ENCODE results near the gene ZNF516.

ZNF516 gene

GRCh38 chr18:76425146-76426131 is 69.6 kb downstream of the ZNF516 start:
- DNase-seq (ENCODE audit: low read depth in 4 of 4, low spot score in 1 of 4): no peak

- DNase-seq (ENCODE audit: low read depth in 4 of 4, low spot score in 1 of 4): no peak
Measured at GRCh38 chr18:76422838-76423237, 72.2 kb downstream of the ZNF516 start.

DNA sequence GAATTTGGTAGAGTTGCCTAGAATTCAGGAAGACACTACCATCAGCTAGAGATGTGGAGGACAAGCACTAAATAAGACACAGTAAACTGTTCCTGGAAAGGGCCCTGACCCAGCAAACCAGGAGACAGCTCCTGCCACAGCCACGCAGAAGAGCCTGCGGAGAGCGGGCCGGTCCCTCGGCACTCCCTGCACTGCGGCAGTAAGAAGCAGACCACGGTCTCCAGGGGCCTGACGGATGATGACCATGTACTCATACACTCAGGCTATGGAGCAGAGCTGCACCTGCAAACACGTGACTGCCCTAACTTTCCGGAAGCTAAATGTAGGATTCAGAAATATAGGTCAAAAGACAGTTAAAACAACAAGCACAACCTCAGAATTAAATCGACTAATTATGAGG is 72.9 kb downstream of the ZNF516 start:
- DNase-seq (ENCODE audit: low read depth in 4 of 4, low spot score in 1 of 4): no peak

GRCh38 chr18:76421685-76422078 is 73.4 kb downstream of the ZNF516 start:
- DNase-seq (ENCODE audit: low read depth in 4 of 4, low spot score in 1 of 4): no peak

DNA sequence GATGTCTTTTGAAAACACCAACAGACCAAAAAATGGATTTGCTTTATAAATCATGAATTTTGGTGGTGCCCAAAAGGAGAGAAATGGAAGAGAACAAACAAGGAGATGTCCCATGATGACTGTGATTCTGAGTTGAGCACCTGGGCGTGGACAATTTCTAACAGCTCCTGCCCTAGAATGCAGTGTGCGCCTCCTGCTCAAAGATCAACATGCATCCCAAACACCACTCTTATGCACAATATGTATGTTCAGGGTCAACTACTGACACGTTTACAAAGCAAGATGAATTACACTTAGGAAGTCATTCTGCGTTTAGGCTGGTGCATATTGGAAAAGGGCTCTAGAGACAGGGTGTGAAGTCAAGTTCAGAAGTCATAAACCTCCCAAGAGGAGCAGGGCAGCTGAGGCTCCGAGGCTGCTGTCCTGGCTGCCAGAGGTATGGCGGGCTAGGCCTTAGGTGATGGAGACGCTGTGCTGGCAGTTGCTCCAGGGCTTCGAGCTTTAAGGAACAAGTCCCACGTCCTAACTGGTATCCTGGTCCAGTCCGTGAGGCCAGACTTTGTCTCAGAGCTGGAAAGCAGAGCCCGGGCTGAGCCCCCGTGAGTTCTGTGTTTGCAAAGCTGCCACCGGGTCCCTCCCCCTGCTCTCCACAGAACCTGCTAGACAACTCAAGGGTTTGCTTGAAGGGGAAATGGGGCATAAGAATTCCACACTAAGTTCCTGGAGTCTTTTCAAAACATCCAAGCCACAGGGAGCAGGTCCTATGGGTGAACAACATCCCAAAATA is 74.0 kb downstream of the ZNF516 start:
- DNase-seq (ENCODE audit: low read depth in 4 of 4, low spot score in 1 of 4): no peak

DNA sequence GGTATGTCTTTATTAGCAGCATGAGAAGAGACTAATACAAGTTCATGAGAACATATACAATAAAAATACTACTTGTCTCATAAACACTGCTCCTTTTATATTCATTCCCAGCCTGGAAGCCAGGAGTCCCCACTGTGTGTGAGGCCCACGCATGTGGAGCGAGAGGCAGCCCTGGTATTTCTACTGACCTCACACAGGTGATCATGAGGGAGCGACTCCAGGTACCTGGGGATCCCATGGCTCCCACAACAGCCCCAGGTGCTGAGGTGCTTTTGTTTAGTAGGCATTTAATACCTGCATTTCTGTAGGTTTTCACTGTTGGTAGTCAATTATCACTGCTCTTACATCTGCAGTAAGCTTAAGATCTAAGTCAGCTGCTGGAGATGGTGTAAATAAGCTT is 75.2 kb downstream of the ZNF516 start:
- no peak for DNase-seq (ENCODE audit: low read depth in 4 of 4, low spot score in 1 of 4)

DNA sequence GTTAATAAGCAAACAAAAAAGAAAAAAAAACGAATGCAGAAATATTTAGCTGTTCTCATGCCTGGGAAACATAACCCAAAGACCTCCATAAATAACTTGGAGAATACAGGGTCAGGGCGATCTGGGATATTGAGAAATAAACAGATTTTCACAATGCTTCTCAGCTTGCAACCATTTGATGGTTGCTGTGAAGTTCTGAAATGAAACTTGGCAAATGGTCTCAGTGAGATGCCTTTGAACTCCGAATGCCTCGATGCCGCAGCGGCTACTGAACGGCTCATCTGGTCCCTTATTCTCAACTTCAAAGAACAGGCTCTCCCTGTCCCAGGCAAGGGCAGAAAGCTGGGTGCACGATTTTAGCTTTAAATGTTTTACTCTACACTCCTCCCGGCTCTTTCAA is 78.1 kb downstream of the ZNF516 start:
- no peak for DNase-seq (ENCODE audit: low read depth in 4 of 4, low spot score in 1 of 4)

- DNase-seq (ENCODE audit: low read depth in 4 of 4, low spot score in 1 of 4): no peak
Measured at GRCh38 chr18:76414936-76415621, 80.0 kb downstream of the ZNF516 start.

- no peak for DNase-seq (ENCODE audit: low read depth in 4 of 4, low spot score in 1 of 4)
Measured at GRCh38 chr18:76412818-76413565, 82.0 kb downstream of the ZNF516 start.

- no peak for DNase-seq (ENCODE audit: low read depth in 4 of 4, low spot score in 1 of 4)
Measured at GRCh38 chr18:76412010-76412817, 82.8 kb downstream of the ZNF516 start.

- peak in 1 of 4 experiments; percentile 7 for DNase-seq (ENCODE audit: low read depth in 4 of 4, low spot score in 1 of 4)
Measured at GRCh38 chr18:76410660-76411417, 84.2 kb downstream of the ZNF516 start.

GRCh38 chr18:76410033-76410432 is 85.0 kb downstream of the ZNF516 start:
- DNase-seq (ENCODE audit: low read depth in 4 of 4, low spot score in 1 of 4): no peak

DNA sequence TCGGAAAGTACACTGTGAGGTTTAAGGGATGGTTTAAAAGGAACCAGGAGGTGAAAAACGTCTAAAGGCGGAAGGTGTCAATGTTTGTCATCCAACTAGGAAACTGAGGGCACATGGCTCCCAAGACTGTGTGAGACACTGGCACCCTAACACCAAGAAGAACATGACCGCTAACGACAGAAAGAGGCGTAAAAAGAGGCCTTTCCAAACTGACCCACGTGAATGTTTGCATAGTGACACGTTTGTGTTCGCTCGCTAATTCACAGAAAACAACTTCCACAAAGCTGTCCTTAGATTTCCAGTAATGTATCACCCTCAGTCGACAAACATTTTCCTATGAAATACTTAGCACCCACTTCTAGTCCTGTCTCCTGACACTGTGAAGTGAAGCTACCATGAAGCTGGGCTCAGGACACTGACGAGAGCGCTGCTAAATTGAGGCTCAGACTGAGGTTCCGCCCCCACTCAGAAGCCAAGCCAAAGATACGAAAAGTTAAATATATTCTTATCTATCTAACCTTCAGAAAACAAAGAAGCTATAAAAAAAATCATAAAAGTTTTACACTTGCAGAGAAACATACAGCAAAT is 86.5 kb downstream of the ZNF516 start:
- no peak for DNase-seq (ENCODE audit: low read depth in 4 of 4, low spot score in 1 of 4)

GRCh38 chr18:76407681-76408080 is 87.4 kb downstream of the ZNF516 start:
- no peak for DNase-seq (ENCODE audit: low read depth in 4 of 4, low spot score in 1 of 4)

DNA sequence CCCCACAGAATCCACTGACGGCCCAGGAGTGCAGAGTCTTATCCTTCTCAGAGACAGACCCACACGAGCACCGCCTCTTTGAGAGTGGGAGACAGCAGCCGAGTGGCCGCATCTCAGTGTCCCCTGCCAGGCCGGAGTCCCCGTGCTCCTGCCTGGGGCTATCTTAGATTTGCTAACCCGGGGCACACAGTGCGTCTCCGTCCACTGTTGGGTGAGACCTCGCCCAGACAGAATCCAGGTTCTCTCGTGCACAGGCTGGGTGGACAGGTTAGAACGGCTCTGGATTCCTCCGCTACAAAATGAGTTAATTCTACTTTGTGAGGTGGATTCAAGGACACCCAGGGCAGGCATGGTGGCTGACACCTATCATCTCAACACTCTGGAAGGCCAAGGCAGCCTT is 88.3 kb downstream of the ZNF516 start:
- no peak for DNase-seq (ENCODE audit: low read depth in 4 of 4, low spot score in 1 of 4)

- DNase-seq (ENCODE audit: low read depth in 4 of 4, low spot score in 1 of 4): peak in 2 of 4 experiments; percentile 48 to 53
Measured at GRCh38 chr18:76405681-76406356, 89.2 kb downstream of the ZNF516 start.

DNA sequence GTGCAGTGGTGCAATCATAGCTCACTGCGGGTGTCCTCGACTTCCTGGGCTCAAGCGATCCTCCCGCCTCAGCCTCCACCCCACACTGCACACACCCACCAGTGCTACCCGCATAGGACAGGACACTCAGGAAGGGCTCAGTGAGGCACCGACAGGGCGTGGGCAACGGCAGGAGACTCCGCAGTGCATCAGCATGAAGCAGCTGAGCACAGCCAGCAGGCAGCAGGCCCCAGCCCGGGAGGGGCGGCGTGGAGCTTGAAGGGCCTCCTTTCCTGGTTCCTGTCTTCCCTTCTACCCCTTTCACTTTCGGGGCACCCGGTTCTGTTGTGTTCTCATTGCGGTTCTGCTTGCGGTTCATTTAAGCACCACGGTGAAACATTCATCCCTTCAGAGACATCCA is 89.8 kb downstream of the ZNF516 start:
- DNase-seq (ENCODE audit: low read depth in 4 of 4, low spot score in 1 of 4): no peak

- DNase-seq (ENCODE audit: low read depth in 4 of 4, low spot score in 1 of 4): no peak
Measured at GRCh38 chr18:76404345-76404831, 90.7 kb downstream of the ZNF516 start.

Data from stimulated activated CD4-positive, alpha-beta T cell treated with anti-CD3 and anti-CD28 coated beads, Interleukin-1b, Interleukin-23, amount 100 ng/mL, for 24 hours (primary cell).